Measurements from ENCODE around the gene RANBP17. TPM values are rescaled to one million over a fixed set of nuclear protein-coding genes. Genes with fewer than 3 reads are reported as not detected.

RANBP17 gene
- total and polyA plus RNA-seq, 9 of the 15 experiments (the other 6 are each of a cell fraction or from before 2014, with no cell fraction given): not detected

GRCh38 chr5:171205375-171205774, 343.6 kb downstream of the RANBP17 start:
- FAIRE-seq: no peak
- Histone ChIP-seq H3K36me3 (ENCODE audit: control insufficient read depth, insufficient read depth, low read length) (no peaks in the 10 kb centered on the region), H3K4me1 (replicated peaks in 1 of 2; ENCODE audit: control insufficient read depth in 2 of 2, insufficient read depth in 2 of 2, low read length in 2 of 2) (no peaks in the 10 kb centered on the region), H2AFZ (ENCODE audit: low read depth, low read length) (no peak overlapping the region), H3K9me3 (replicated peaks; ENCODE audit: control insufficient read depth, insufficient read depth, low read depth, low read length) (no peaks in the 10 kb centered on the region), H3K4me3 (no peak overlapping the region), H3K9ac (ENCODE audit: insufficient read depth in 1 of 2, low read depth in 2 of 2, low read length in 2 of 2) (no peak overlapping the region), H3K27me3 (ENCODE audit: control insufficient read depth in 2 of 2, insufficient read depth in 2 of 2, low read length in 2 of 2) (no peaks in the 10 kb centered on the region), H3K27ac (ENCODE audit: extremely low read depth, low read depth, low read length) (no peak overlapping the region), H3K4me2 (ENCODE audit: insufficient read depth, low read length) (no peak overlapping the region), H3K9me1 (ENCODE audit: control insufficient read depth, insufficient read depth, low read length) (no peaks in the 10 kb centered on the region), H3K79me2 (ENCODE audit: control insufficient read depth, insufficient read depth, low read length) (no peaks in the 10 kb centered on the region), H4K20me1 (replicated peaks; ENCODE audit: control insufficient read depth, insufficient read depth, low read length) (no peaks in the 10 kb centered on the region)
- ChIA-PET POLR2A (no interaction called here), CTCF (ENCODE audit: low intra/inter-chr PET ratio) (no interaction called here)
- 0% methylated on average over 8 of the region's 8 CpGs for WGBS (ENCODE audit: insufficient coverage, low coverage, missing lambda C conversion rate)
- DNase-seq (ENCODE audit: extremely low read depth in 1 of 4, low spot score in 3 of 4): no peak
- no TSS peak for BruUV-seq (replicated peaks)
- in situ Hi-C loops (cut with MboI) (no loop called here), intact Hi-C loops (cut with micrococcal nuclease) (no loop called here)
- no peak for TF ChIP-seq ZKSCAN3 (CRISPR knock-in tag; IDR thresholded peaks at IDR 0.05)
- no peak for TF ChIP-seq AFF4 (CRISPR knock-in tag; IDR thresholded peaks at IDR 0.05)
- TF ChIP-seq EWSR1 (IDR thresholded peaks at IDR 0.05; ENCODE audit: borderline replicate concordance, low read depth, partially characterized antibody): no peak
- no peak for TF ChIP-seq GTF3C2 (IDR thresholded peaks at IDR 0.05; ENCODE audit: borderline replicate concordance, extremely low read depth, insufficient read length)
- TF ChIP-seq CBX5 (IDR thresholded peaks at IDR 0.05; ENCODE audit: borderline replicate concordance, low read depth): no peak
- TF ChIP-seq CEBPB (tag; IDR thresholded peaks at IDR 0.05): no peak
- no peak for ATAC-seq

Measured in K562 (cell line).